OCI-LY3 (cell line): ENCODE measurements around the gene SCNN1G.

Experiments used
- H2AFZ ChIP-seq: fragments of 200-600, 300-600 bp; shearing (Covaris generic); 2 replicates; pipeline ENCODE4 v1.6.0; 2014; ENCODE audit warnings: antibody characterized with exemption, low read depth, low read length
- H3K27ac ChIP-seq: fragments of 200-600, 300-600 bp; sonication (generic); 2 replicates; pipeline ENCODE4 v1.5.1; 2014; ENCODE audit warnings: mild to moderate bottlenecking, low read length, moderate library complexity, mixed read lengths
- H3K27me3 ChIP-seq: fragments of 200-600, 300-600 bp; sonication (generic); 2 replicates; pipeline ENCODE4 v1.6.1; 2014; ENCODE audit warnings: low read depth, low read length, mixed read lengths
- H3K36me3 ChIP-seq: fragments of 200-600, 300-600 bp; sonication (generic); replicated peaks from 2 replicates; pipeline ENCODE3; 2014; ENCODE audit warnings: low read depth, low read length, mixed read lengths
- H3K4me1 ChIP-seq: fragments of 300-600, 200-600 bp; sonication (generic); 2 replicates; pipeline ENCODE4 v1.6.1; 2014; ENCODE audit warnings: low read length, mixed read lengths
- H3K4me2 ChIP-seq: fragments of 200-600, 300-600 bp; sonication (generic); 2 replicates; pipeline ENCODE4 v1.6.1; 2014; ENCODE audit warnings: low read length, mixed read lengths
- H3K4me3 ChIP-seq: fragments of 300-600, 200-600 bp; sonication (generic); 2 replicates; pipeline ENCODE4 v1.5.1; 2014; ENCODE audit warnings: antibody characterized with exemption, mild to moderate bottlenecking, low read length, moderate library complexity
- H3K79me2 ChIP-seq: fragments of 300-600, 200-600 bp; shearing (Covaris generic); 2 replicates; pipeline ENCODE4 v1.6.1; 2014; ENCODE audit warnings: mild to moderate bottlenecking, low read length, mixed read lengths
- H3K9ac ChIP-seq: fragments of 300-600, 200-600 bp; shearing (Covaris generic); 2 replicates; pipeline ENCODE4 v1.6.0; 2014; ENCODE audit warnings: mild to moderate bottlenecking, low read length, moderate library complexity
- H3K9me3 ChIP-seq: fragments of 200-600, 300-600 bp; shearing (Covaris generic); 2 replicates; pipeline ENCODE4 v1.6.1; 2014; ENCODE audit warnings: low read length, mixed read lengths; ENCODE audit not compliant: insufficient read depth
- H4K20me1 ChIP-seq: fragments of 200-600, 300-600 bp; sonication (generic); 2 replicates; pipeline ENCODE4 v1.6.1; 2016; ENCODE audit warnings: low read length, mixed read lengths; ENCODE audit not compliant: insufficient read depth
- EZH2phosphoT487 ChIP-seq: fragments of 200-600 bp; shearing (Covaris generic); IDR thresholded peaks from 2 replicates; pipeline ENCODE4 v1.6.1; 2018; ENCODE audit warnings: antibody characterized with exemption, mixed run types, low read depth
- TF ChIP-seq, protein P1 (sequence below): fragments of 200-600, 300-600 bp; sonication (generic); IDR thresholded peaks from 2 replicates; pipeline ENCODE4 v1.5.1; 2014; ENCODE audit warnings: antibody characterized with exemption, low read length, low read depth

The SCNN1G gene

DNA sequence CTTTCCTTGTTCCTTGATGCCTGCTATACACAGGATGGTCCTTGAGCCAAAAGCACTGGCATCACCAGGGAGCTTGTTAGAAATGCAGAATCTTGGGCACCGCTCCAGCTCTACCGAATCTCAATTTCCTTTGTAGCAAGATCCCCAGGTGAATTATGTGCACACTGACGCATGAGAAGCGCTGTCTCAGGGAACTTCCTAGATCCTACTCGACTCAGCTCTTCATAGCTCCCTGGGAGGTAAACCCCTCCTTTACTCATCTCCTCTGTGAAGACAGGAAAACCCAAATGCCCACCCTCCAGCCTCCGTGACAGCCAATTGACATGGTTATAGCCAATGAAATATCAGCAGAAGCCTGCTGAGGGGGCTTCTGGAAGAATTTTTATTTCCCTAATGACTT is 37.4 kb upstream of the SCNN1G start:
- Histone ChIP-seq H3K79me2 (peaks cover 74% of the 10 kb centered on the region), H3K36me3 (no peaks in the 10 kb centered on the region), H3K27ac (no peak overlapping the region), H3K4me3 (no peak overlapping the region), H3K27me3 (no peaks in the 10 kb centered on the region), H4K20me1 (0 out of 2 replicates have a peak, but pooled peaks cover 8% of the 10 kb centered on the region), H3K4me1 (peaks cover 12% of the 10 kb centered on the region), H3K9me3 (no peaks in the 10 kb centered on the region), H2AFZ (no peak overlapping the region), H3K9ac (no peak overlapping the region), H3K4me2 (no peak overlapping the region)
- TF ChIP-seq, protein P1, sequence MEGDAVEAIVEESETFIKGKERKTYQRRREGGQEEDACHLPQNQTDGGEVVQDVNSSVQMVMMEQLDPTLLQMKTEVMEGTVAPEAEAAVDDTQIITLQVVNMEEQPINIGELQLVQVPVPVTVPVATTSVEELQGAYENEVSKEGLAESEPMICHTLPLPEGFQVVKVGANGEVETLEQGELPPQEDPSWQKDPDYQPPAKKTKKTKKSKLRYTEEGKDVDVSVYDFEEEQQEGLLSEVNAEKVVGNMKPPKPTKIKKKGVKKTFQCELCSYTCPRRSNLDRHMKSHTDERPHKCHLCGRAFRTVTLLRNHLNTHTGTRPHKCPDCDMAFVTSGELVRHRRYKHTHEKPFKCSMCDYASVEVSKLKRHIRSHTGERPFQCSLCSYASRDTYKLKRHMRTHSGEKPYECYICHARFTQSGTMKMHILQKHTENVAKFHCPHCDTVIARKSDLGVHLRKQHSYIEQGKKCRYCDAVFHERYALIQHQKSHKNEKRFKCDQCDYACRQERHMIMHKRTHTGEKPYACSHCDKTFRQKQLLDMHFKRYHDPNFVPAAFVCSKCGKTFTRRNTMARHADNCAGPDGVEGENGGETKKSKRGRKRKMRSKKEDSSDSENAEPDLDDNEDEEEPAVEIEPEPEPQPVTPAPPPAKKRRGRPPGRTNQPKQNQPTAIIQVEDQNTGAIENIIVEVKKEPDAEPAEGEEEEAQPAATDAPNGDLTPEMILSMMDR: no peak
- TF ChIP-seq EZH2phosphoT487: no peak

DNA sequence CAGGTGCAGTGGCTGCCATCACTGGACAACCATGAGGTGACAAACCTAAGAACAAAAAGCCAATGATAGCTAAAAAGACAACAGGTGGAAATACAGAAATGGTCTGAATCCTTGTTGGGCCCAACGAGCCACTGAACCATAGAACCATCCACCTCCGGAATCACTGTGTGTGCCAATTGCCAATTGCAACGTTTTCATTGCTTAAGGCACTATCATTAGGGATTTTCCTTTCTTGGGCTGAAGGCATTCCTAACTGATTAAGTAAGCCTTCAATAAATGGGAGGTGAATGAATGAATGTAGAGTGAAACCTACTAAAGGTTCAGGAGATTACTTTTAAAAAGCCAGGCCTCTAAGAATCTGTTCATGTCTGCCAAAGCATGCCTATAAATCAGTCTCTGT is 36.9 kb upstream of the SCNN1G start:
- no peaks in the 10 kb centered on the region for H3K36me3 ChIP-seq
- H4K20me1 ChIP-seq: 0 out of 2 replicates have a peak, but pooled peaks cover 8% of the 10 kb centered on the region
- no peaks in the 10 kb centered on the region for H3K9me3 ChIP-seq
- TF ChIP-seq, protein P1: no peak
- no peak for TF ChIP-seq EZH2phosphoT487
- no peaks in the 10 kb centered on the region for H3K27me3 ChIP-seq
- no peak overlapping the region for H3K9ac ChIP-seq
- H3K27ac ChIP-seq: no peak overlapping the region
- H3K4me2 ChIP-seq: no peak overlapping the region
- peaks cover 12% of the 10 kb centered on the region for H3K4me1 ChIP-seq
- H3K79me2 ChIP-seq: peaks cover 70% of the 10 kb centered on the region
- H3K4me3 ChIP-seq: no peak overlapping the region
- no peak overlapping the region for H2AFZ ChIP-seq

DNA sequence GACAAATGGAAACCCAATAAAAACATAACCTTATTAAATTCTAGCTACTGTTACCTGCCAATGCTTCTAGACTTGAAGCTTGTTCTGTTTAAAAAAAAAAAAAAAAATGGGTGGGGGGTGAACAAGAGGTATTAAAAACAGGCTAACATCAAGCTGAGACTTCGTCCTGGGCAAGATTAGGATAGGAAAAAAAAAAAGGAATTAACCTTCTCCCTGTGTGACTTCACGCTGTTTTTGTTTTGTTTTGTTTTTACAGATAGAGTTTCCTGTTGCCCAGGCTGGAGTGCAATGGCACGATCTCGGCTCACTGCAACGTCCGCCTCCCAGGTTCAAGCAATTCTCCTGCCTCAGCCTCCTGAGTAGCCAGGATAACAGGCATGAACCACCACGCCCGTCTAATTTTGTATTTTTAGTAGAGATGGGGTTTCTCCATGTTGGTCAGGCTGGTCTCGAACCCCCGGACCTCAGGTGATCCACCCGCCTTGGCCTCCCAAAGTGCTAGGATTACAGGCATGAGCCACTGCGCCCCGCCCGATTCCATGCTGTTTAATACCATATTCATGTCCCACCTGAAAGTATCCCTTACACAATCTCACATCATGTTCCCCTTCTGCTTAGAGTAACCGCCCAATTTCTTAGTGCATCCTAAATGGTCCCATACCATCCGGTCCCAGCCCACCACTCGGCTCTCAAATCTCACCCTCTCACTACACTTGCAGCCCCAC is 35.5 kb upstream of the SCNN1G start:
- H3K9me3 ChIP-seq: no peaks in the 10 kb centered on the region
- H3K4me1 ChIP-seq: peaks cover 12% of the 10 kb centered on the region
- TF ChIP-seq EZH2phosphoT487: no peak
- TF ChIP-seq, protein P1: no peak
- no peaks in the 10 kb centered on the region for H3K36me3 ChIP-seq
- H2AFZ ChIP-seq: no peak overlapping the region
- no peak overlapping the region for H3K27ac ChIP-seq
- H3K4me3 ChIP-seq: no peak overlapping the region
- peaks cover 57% of the 10 kb centered on the region for H3K79me2 ChIP-seq
- H3K27me3 ChIP-seq: no peaks in the 10 kb centered on the region
- no peak overlapping the region for H3K9ac ChIP-seq
- H4K20me1 ChIP-seq: 0 out of 2 replicates have a peak, but pooled peaks cover 3% of the 10 kb centered on the region
- 0 out of 2 replicates have a peak overlapping the region, but pooled peaks have one; percentile 97 for H3K4me2 ChIP-seq

DNA sequence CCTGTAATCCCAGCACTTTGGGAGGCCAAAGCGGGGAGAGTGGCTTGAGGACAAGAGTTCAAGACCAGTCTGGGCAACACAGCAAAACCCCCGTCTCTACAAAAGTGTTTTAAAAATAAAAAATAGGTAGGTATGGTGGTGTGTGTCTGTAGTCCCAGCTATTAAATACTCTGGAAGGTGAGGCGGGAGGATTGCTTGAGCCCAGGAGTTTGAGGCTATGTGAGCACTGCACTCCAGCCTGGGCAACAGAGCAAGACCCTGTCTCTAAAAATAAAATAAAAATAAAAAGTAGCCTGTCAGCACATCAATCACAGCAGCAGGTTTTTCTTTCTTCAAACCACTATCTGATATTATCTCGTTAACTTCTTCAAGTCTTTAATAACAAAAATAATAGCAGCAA is 34.9 kb upstream of the SCNN1G start:
- Histone ChIP-seq H3K4me1 (peaks cover 12% of the 10 kb centered on the region), H3K9me3 (no peaks in the 10 kb centered on the region), H3K4me2 (peak overlapping the region; percentile 97), H3K4me3 (peak overlapping the region; percentile 90; the same call in 1 of the 2 replicates), H4K20me1 (0 out of 2 replicates have a peak, but pooled peaks cover 3% of the 10 kb centered on the region), H3K36me3 (no peaks in the 10 kb centered on the region), H3K79me2 (peaks cover 51% of the 10 kb centered on the region), H3K9ac (no peak overlapping the region), H2AFZ (no peak overlapping the region), H3K27me3 (no peaks in the 10 kb centered on the region), H3K27ac (no peak overlapping the region)
- TF ChIP-seq, protein P1: no peak
- no peak for TF ChIP-seq EZH2phosphoT487
